LHCN-M2 (cell line): ENCODE results near the gene TSEN34. TPM values are rescaled to one million over a fixed set of nuclear protein-coding genes. Genes with fewer than 3 reads are reported as not detected.
"Not testable (repeated sequence)": the region's sequence is repeated elsewhere in the genome, so short reads cannot be mapped to it uniquely, and the experiment has no call there.

Source experiments
- DNase-seq: peaks from one replicate; pipeline ENCODE4 v3.0.0-alpha.2; 2012; ENCODE audit warnings: low read depth
- total RNA-seq: library from RNA; depleted of rRNA; stranded (reverse); fragments of >200 nt; gene quantifications from 2 replicates; pipeline ENCODE4 v1.2.3, GENCODE V29; 2014

The TSEN34 gene
- total RNA-seq, 1 experiment from 2014 or later: 162 TPM

DNA sequence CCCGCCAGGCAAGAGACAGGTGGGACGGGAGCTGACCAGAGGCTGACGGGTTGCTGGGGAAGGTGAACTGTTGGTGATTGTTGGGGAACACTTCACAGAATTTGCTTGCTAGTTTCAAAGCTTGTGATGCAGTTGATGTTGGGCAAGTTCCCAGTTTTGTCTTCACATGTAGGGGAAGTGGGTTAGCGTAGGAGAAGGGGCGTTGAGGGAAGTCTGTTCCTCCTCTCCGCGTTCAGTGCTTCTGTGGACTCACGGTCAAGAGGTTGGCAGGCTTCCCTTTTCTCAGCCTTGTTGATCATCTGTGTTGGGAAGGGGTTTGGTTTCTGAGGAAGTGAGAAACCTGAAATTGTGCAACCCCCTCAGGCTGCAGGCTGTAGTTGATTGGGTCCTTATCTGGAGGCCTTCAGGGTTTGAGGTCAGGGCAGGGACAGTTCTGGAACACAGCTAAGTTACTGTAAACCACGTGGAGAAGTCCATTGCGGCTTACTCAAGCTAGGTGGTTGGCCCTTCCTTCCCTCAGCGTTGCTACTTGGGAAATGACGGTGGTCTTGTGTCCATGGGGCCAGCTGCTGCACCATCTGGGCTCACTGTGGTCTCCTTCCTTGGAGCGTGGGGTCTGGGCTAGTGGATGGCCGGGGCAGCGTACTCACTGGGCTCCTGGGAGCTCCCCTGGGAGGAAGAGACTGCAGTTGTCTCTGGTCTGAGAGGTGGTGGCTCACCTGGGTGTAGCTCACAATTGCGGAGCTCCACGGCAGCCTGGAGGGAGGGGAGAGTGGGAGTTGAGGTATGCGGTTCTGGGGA, 17.1 kb downstream of the TSEN34 start:
- DNase-seq: peak; percentile 71

DNA sequence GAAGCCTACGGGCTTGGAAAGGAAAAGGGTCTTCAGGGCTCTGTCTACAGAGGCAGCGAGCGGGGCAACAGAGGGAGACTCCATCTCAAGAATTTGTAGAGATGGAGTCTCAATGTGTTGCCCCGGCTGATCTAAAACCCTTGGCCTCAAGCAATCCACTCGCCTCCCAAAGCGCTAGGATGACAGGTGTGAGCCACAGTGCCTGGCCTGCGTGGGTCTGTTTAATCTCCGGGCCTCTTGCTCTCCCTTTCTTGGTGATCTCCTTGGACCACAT, 17.6 kb downstream of the TSEN34 start:
- DNase-seq: peak; percentile 42

- no peak for DNase-seq
Observed at GRCh38 chr19:54209058-54209810, 18.1 kb downstream of the TSEN34 start.

GRCh38 chr19:54209811-54210494, 18.8 kb downstream of the TSEN34 start:
- DNase-seq: peak; percentile 99

- no peak for DNase-seq
Observed at GRCh38 chr19:54211235-54211634, 20.1 kb downstream of the TSEN34 start.

DNA sequence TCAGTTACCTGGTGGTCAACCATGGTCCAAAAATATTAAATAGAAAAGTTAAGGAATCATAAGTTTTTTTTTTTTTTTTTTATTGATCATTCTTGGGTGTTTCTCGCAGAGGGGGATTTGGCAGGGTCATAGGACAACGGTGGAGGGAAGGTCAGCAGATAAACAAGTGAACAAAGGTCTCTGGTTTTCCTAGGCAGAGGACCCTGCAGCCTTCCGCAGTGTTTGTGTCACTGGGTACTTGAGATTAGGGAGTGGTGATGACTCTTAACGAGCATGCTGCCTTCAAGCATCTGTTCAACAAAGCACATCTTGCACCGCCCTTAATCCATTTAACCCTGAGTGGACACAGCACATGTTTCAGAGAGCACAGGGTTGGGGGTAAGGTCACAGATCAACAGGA, 23.1 kb downstream of the TSEN34 start:
- not testable (repeated sequence) for DNase-seq

GRCh38 chr19:54214734-54215133, 23.6 kb downstream of the TSEN34 start:
- DNase-seq: not testable (repeated sequence)

GRCh38 chr19:54216869-54217268, 25.8 kb downstream of the TSEN34 start:
- no peak for DNase-seq

DNA sequence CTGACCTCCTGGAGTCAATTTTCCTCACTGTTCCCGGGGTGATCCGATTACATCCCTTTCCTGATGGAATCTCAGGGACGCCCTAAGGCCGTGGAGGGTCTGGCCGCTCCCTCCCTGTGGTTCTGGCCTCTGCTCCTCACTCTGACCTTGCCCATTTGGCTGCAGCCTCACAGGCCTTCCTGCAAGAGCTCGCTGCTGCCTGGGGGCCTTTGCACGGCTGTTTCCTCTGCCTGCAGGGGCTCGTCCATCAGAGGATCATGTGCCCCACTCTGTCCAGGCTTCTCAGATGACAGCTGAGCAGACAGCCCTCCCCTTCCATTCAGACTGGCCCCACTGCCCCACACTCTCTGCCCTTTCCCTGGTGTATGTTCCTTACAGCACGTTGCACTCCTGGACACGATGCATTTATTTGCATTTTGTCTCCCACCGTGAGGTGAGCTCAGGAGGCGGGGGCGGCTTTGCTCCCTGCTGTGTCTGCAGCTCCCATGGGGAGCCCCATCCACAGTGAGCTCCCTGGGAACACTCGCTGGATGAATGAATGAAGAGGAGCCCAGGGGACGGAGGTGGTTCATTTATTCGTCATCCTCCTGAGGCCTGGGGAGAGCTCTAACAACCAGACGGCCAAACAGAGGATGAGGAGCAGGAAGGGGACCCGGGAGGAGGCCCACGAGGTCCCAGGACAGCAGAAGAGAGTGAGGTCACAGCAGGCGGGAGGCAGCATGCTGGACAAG, 26.6 kb downstream of the TSEN34 start:
- DNase-seq: not testable (repeated sequence)

GRCh38 chr19:54218259-54218658, 27.2 kb downstream of the TSEN34 start:
- DNase-seq: no peak

GRCh38 chr19:54218960-54219661, 28.0 kb downstream of the TSEN34 start:
- DNase-seq: no peak

DNA sequence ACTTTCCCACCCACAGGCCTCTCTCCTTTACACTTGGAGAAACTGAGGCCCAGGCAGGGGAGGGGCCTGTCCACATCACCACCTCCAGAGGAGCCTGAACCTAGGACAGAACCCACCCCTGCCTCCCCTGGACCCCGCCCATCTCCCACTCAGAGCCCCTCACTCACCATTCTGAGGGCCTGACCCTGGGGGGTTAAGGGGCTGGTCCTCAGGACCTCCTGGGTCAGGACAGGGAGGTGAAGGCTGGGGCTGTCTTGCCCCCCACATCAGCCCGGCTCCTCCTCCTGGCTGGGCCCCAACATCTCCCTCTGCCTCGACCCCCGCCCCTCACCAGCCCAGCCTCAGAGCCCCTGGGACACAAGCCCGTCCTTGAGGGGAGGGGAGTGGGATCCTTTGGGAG, 28.6 kb downstream of the TSEN34 start:
- DNase-seq: not testable (repeated sequence)

- DNase-seq: not testable (repeated sequence)
Observed at GRCh38 chr19:54221947-54222346, 30.8 kb downstream of the TSEN34 start.

DNA sequence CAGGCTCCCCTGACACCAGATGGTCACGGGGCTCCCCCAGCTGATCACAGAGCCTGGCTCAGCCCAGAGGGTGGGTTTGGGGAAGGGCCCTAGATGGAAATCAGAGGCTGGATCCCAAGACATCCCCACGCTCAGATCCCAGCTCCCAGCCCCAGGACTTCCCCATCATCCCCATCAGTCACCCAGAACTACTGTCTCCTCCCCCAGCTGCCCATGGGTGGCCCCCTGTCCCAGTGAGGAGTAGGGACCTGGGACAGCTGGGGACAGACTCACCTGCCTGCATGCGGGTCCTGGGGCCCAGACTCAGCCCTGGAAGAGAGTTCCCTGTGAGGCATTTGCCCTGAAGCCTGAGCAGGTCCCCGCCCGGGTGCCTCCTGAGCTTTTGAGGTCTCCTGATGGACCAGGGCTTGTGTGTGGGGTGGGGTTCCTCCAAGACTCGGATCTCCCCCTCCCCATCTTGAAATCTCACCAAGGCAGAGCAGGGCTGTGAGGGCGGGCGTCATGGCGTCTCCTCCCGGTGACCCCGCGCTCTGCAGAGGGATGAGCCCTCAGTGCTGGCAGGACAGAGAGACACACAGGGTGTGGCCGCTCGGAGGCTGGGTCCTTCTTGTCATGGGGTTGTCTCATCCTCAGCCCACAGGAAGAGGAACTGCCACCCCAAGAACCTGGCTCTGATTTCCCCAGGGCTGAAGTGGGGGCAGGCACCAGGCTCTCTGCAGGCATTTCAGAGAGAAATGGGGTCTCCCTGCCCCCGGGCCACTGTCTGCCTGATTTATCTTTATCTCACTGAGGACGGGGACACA, 31.6 kb downstream of the TSEN34 start, which contains the start of gene LILRB3:
Gene LILRB3, minus strand, starts transcription at position 534 of the 803 bp plus-strand sequence. Its CDS starts 31 bp downstream, at position 503.
- not testable (repeated sequence) for DNase-seq

- not testable (repeated sequence) for DNase-seq
Observed at GRCh38 chr19:54223277-54223936, 32.3 kb downstream of the TSEN34 start.

DNA sequence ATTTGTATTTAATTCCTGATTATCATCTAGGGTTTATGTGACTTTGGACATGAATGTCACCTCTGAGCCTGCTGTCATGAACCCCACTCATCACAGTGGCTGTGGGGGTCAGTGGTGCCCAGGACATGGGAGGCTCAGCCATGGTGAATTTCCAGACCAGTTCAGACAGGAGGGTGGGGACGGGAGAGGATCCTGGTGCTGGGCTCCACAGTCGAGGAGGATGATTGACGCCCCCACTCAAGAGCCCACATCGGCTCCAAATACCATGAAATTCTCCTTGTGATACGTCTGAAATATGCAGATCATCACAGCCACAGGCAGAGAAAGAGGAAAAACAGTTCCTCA, 32.8 kb downstream of the TSEN34 start:
- DNase-seq: not testable (repeated sequence)

GRCh38 chr19:54224619-54225018, 33.5 kb downstream of the TSEN34 start:
- not testable (repeated sequence) for DNase-seq

DNA sequence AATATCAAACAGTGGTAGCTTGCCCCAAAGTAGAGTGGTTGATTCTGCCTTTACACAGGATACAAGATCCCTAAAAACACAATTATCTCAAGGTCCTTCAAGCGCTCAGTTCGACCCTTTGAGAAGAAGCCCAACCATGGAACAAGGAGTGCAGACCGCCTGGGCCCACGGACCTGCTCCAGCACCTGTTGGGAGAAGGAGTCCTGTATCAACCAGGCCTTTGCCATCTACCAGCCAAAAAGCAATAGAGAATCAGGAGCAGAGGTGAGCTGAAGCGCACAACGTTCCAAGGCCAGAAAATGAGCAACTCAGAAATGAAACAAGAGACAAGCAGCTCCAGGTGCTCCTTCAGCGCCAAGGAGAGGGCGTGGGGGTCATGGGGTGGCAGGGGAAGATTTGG, 38.0 kb downstream of the TSEN34 start:
- no peak for DNase-seq

DNA sequence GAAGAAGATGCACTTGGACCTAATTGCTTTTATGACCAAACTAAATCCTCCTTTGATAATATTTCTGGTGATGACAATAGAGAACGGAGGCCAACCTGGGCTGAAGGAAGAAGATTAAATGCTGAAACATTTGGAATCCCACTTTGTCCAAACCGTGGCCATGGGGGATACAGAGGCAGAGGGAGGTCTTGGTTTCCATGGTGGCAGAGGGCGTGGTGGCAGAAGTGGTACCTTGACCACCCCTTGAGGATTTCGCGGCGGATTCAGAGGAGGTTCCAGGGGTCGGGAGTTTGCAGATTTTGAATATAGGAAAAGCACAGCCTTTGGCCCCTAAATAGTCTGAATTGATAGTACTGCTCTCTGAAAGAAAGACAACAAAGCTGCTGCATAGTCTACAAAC, 38.9 kb downstream of the TSEN34 start:
- no peak for DNase-seq
